Parathyroid adenoma (tissue), 2 donors: ENCODE results near the gene CYP2C8.
"Not testable (repeated sequence)": the region's sequence is repeated elsewhere in the genome, so short reads cannot be mapped to it uniquely, and the experiment has no call there.

Experiments used
- H2AFZ ChIP-seq: fragments of 300-600 bp; sonication (generic); one replicate; pipeline ENCODE4 v1.7.0; 2017; ENCODE audit warnings: antibody characterized with exemption, mild to moderate bottlenecking
- H3K27ac ChIP-seq: fragments of 300-600 bp; sonication (generic); one replicate; pipeline ENCODE4 v1.7.0; 2017
- H3K27me3 ChIP-seq: fragments of 300-600 bp; sonication (generic); one replicate; pipeline ENCODE4 v1.7.0; 2017; ENCODE audit warnings: low read length; ENCODE audit not compliant: control insufficient read depth, insufficient read depth
- H3K36me3 ChIP-seq: fragments of 300-600 bp; sonication (generic); one replicate; pipeline ENCODE4 v1.7.0; 2017; ENCODE audit warnings: low read length; ENCODE audit not compliant: control insufficient read depth, insufficient read depth
- H3K4me1 ChIP-seq: fragments of 300-600 bp; sonication (generic); one replicate; pipeline ENCODE4 v1.7.0; 2017; ENCODE audit warnings: control low read depth
- H3K4me2 ChIP-seq: fragments of 300-600 bp; sonication (generic); one replicate; pipeline ENCODE4 v1.7.0; 2017; ENCODE audit warnings: low read length
- H3K4me3 ChIP-seq: fragments of 300-600 bp; sonication (generic); one replicate; pipeline ENCODE4 v1.7.0; 2017; ENCODE audit warnings: low read depth, low read length
- H3K79me2 ChIP-seq: fragments of 300-600 bp; sonication (generic); one replicate; pipeline ENCODE4 v1.7.0; 2017; ENCODE audit warnings: control low read depth
- H3K9ac ChIP-seq: fragments of 300-600 bp; sonication (generic); one replicate; pipeline ENCODE4 v1.7.0; 2017; ENCODE audit warnings: mild to moderate bottlenecking
- H3K9me3 ChIP-seq: fragments of 300-600 bp; sonication (generic); one replicate; pipeline ENCODE4 v1.7.0; 2017; ENCODE audit warnings: low read length; ENCODE audit not compliant: control insufficient read depth
- TF ChIP-seq, protein P1 (sequence below): fragments of 300-600 bp; sonication (generic); IDR thresholded peaks from one replicate; pipeline ENCODE4 v1.7.0; 2017; ENCODE audit warnings: antibody characterized with exemption, mild to moderate bottlenecking
- donor health status: primary hyperparathyroidism.

Gene CYP2C8

DNA sequence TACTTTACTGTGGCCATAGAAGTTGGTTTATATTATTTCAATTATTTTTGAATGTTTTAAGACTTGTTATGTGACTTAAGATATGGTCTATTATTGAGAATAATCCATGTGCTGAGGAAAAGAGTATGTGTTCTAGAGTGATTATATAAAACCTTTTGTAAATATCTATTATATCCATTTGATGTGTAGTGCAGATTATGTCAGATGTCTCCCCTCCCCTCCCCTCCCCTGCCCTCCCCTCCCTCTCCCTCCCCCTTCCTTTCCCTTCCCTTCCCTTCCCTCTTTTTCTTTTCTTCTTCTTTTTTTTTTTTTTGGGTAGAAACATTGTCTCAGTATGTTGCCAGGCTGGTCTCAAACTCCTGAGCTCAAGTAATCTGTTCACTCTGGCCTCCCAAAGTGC lies 8.3 kb upstream of the CYP2C8 start:
- no peak overlapping the region for H2AFZ ChIP-seq
- no peaks in the 10 kb centered on the region for H3K9me3 ChIP-seq
- no peaks in the 10 kb centered on the region for H3K79me2 ChIP-seq
- H3K27me3 ChIP-seq: no peaks in the 10 kb centered on the region
- no peak overlapping the region for H3K9ac ChIP-seq
- H3K36me3 ChIP-seq: no peaks in the 10 kb centered on the region
- no peak overlapping the region for H3K4me2 ChIP-seq
- no peak overlapping the region for H3K27ac ChIP-seq
- H3K4me3 ChIP-seq: no peak overlapping the region
- TF ChIP-seq, protein P1, sequence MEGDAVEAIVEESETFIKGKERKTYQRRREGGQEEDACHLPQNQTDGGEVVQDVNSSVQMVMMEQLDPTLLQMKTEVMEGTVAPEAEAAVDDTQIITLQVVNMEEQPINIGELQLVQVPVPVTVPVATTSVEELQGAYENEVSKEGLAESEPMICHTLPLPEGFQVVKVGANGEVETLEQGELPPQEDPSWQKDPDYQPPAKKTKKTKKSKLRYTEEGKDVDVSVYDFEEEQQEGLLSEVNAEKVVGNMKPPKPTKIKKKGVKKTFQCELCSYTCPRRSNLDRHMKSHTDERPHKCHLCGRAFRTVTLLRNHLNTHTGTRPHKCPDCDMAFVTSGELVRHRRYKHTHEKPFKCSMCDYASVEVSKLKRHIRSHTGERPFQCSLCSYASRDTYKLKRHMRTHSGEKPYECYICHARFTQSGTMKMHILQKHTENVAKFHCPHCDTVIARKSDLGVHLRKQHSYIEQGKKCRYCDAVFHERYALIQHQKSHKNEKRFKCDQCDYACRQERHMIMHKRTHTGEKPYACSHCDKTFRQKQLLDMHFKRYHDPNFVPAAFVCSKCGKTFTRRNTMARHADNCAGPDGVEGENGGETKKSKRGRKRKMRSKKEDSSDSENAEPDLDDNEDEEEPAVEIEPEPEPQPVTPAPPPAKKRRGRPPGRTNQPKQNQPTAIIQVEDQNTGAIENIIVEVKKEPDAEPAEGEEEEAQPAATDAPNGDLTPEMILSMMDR: no peak
- H3K4me1 ChIP-seq: no peaks in the 10 kb centered on the region

DNA sequence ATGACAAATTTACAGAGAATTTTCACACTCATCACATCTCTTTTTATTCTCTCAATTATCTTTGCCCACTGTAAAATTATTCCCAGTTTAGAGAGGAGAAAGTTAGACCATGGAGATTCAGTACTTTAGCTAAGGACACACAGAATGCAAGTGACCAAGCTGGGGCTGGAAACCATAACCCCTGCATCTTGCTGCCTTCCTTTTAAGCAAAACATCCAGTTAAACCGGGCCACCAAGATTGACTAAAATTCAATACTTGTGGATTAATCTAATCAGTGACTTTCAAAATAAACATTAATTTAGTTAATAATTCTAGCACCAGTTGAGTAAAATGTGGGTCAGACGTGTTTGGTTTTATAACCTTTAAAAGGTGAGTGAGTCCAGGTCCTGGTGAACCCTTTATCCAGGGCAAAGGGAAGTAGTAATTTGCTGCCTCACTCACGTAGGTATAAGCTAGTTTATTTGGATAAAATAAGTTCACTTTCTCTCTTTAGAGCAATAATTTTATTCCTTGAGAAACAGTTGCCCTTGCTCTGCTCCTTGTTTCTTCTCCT lies 1.9 kb upstream of the CYP2C8 start:
- H3K79me2 ChIP-seq: no peaks in the 10 kb centered on the region
- no peak overlapping the region for H3K4me3 ChIP-seq
- no peak overlapping the region for H2AFZ ChIP-seq
- H3K27me3 ChIP-seq: no peaks in the 10 kb centered on the region
- no peak overlapping the region for H3K4me2 ChIP-seq
- H3K9ac ChIP-seq: no peak overlapping the region
- no peaks in the 10 kb centered on the region for H3K4me1 ChIP-seq
- no peaks in the 10 kb centered on the region for H3K9me3 ChIP-seq
- H3K36me3 ChIP-seq: no peaks in the 10 kb centered on the region
- H3K27ac ChIP-seq: no peak overlapping the region
- TF ChIP-seq, protein P1: no peak

DNA sequence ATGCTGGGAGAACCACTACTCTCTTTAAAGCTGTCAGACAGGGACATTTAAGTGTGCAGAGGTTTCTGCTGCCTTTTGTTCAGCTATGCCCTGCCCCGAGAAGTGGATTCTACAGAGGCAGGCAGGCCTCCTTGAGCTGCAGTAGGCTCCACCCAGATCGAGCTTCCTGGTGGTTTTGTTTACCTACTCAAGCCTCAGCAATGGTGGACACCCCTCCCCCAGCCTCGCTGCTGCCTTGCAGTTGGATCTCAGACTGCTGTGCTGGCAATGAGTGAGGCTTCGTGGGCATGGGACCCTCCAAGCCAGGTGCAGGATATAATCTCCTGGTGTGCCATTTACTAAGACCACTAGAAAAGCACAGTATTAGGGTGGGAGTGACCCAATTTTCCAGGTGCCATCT lies 5.2 kb downstream of the CYP2C8 start:
- H3K4me1 ChIP-seq, H2AFZ ChIP-seq, H3K36me3 ChIP-seq, H3K9me3 ChIP-seq, H3K9ac ChIP-seq, H3K4me3 ChIP-seq, H3K4me2 ChIP-seq, H3K27ac ChIP-seq, H3K27me3 ChIP-seq, H3K79me2 ChIP-seq: not testable (repeated sequence)

DNA sequence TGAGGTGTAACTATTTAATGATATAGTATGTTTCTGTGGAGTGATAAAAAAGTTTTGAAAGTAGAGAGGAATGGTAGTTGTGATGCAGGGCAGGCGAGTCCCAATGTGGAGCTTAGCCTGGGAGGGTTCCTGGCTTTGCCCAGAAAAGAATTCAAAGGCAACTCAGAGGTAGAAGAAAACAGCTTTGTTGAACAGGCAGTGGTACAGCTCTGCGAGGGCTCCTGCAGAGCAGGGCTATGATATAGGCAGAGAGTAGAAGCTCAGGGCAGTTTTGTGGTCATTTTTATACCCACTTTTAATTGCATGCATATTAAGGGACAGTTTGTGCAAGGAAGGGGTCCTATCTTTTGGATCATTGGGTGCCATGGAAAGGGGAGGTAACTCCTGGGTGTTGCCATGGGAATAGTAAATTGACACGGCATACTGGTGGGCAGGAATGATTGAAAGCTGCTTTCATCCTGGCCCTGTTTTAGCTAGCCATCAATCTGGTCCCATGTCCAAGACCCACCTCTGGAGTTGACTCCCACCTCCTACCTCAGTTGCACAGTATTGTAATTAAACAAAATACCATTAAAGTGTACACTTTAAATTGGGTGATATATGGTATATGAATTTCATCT lies 12.4 kb downstream of the CYP2C8 start:
- H3K27ac ChIP-seq: no peak overlapping the region
- H3K4me3 ChIP-seq: no peak overlapping the region
- H3K27me3 ChIP-seq: no peaks in the 10 kb centered on the region
- no peaks in the 10 kb centered on the region for H3K79me2 ChIP-seq
- H3K9me3 ChIP-seq: no peaks in the 10 kb centered on the region
- H3K4me1 ChIP-seq: no peaks in the 10 kb centered on the region
- H2AFZ ChIP-seq: no peak overlapping the region
- no peak overlapping the region for H3K9ac ChIP-seq
- H3K36me3 ChIP-seq: no peaks in the 10 kb centered on the region
- TF ChIP-seq, protein P1: no peak
- H3K4me2 ChIP-seq: no peak overlapping the region

DNA sequence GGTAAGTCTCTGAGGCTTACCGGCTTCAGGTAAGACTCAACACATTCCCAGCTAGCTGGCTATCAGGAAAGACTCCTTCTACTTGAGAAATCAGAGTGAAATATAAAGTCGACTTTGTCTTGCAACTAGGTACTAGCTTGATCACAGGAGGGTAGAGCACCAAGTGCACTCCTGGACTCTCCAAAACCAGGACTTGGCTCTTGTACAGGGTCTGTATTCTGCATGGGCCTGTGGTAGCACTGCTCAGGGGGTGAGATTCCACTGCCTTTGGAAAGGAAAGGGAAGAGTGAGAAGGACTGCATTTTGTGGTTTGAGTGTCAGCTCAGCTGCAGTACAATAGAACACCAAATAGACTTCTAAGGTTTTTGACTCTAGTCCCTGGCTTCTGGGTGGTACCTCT lies 19.4 kb downstream of the CYP2C8 start:
- no peak overlapping the region for H3K27ac ChIP-seq
- H3K36me3 ChIP-seq: no peaks in the 10 kb centered on the region
- no peaks in the 10 kb centered on the region for H3K27me3 ChIP-seq

More for the DNA sequence above, 19.4 kb downstream of the CYP2C8 start:
- TF ChIP-seq, protein P1: no peak
- Histone ChIP-seq H3K4me2 (no peak overlapping the region), H2AFZ (no peak overlapping the region), H3K9me3 (no peaks in the 10 kb centered on the region), H3K9ac (no peak overlapping the region), H3K79me2 (no peaks in the 10 kb centered on the region), H3K4me3 (no peak overlapping the region), H3K4me1 (no peaks in the 10 kb centered on the region)
